ENCODE data around the gene RALGPS1. TPM values are rescaled to one million over a fixed set of nuclear protein-coding genes. Genes with fewer than 3 reads are reported as not detected.

RALGPS1 gene
- total and polyA plus RNA-seq, 4 experiments from 2014 or later: 0.84 to 10.3 (median 5.8) TPM

GRCh38 chr9:126955811-126956210, 41.2 kb downstream of the RALGPS1 start:
- peaks cover 0 to 2% (median 0%) of the 10 kb centered on the region in 8 donors for H3K9me3 Mint-ChIP-seq
- H3K27ac Mint-ChIP-seq: no peak overlapping the region
- Histone ChIP-seq H3K36me3 (ENCODE audit: insufficient read depth, low read length) (no peaks in the 10 kb centered on the region), H3K27me3 (ENCODE audit: insufficient read depth, low read length) (no peaks in the 10 kb centered on the region), H3K4me3 (ENCODE audit: low read length in 2 of 2) (no peak overlapping the region), H3K9me3 (ENCODE audit: control insufficient read depth in 1 of 2, low read length in 2 of 2) (no peaks in the 10 kb centered on the region), H3K4me1 (ENCODE audit: insufficient read depth, low read length) (no peaks in the 10 kb centered on the region), H3K27ac (ENCODE audit: low read depth, low read length) (no peak overlapping the region)
- no peaks in the 10 kb centered on the region for H3K36me3 Mint-ChIP-seq
- intact Hi-C loops (cut with micrococcal nuclease): no loop called here
- no peak overlapping the region for H3K4me3 Mint-ChIP-seq
- no peaks in the 10 kb centered on the region for H3K27me3 Mint-ChIP-seq
- DNase-seq: no peak
- ChIA-PET CTCF (ENCODE audit: partially characterized antibody) (no interaction called here), POLR2A (ENCODE audit: partially characterized antibody) (no interaction called here)
- peaks cover 0 to 4% (median 0%) of the 10 kb centered on the region in 4 donors for H3K4me1 Mint-ChIP-seq

GRCh38 chr9:126956917-126957686, 42.5 kb downstream of the RALGPS1 start:
- no peaks in the 10 kb centered on the region for H3K36me3 Mint-ChIP-seq
- no peak overlapping the region for H3K27ac ChIP-seq (ENCODE audit: low read depth, low read length)
- H3K27ac Mint-ChIP-seq: no peak overlapping the region
- H3K4me1 ChIP-seq (ENCODE audit: insufficient read depth, low read length): no peaks in the 10 kb centered on the region
- intact Hi-C loops (cut with micrococcal nuclease): no loop called here
- no peaks in the 10 kb centered on the region for H3K27me3 ChIP-seq (ENCODE audit: insufficient read depth, low read length)
- no peak overlapping the region for H3K4me3 Mint-ChIP-seq
- H3K9me3 Mint-ChIP-seq: peaks cover 0 to 2% (median 0%) of the 10 kb centered on the region in 8 donors
- H3K27me3 Mint-ChIP-seq: no peaks in the 10 kb centered on the region
- no peak overlapping the region for H3K4me3 ChIP-seq (ENCODE audit: low read length in 2 of 2)
- ChIA-PET POLR2A (ENCODE audit: partially characterized antibody) (no interaction called here), CTCF (ENCODE audit: partially characterized antibody) (interaction anchor here (1.2 kb wide), 1 partner anchor 204 kb away, joined by 3 read pairs; no protein-coding TSS in a partner anchor)
- no peaks in the 10 kb centered on the region for H3K9me3 ChIP-seq (ENCODE audit: control insufficient read depth in 1 of 2, low read length in 2 of 2)
- H3K4me1 Mint-ChIP-seq: peaks cover 0 to 4% (median 0%) of the 10 kb centered on the region in 4 donors
- no peaks in the 10 kb centered on the region for H3K36me3 ChIP-seq (ENCODE audit: insufficient read depth, low read length)
- no peak for DNase-seq

- POLR2A ChIA-PET (ENCODE audit: partially characterized antibody): no interaction called here
- no peak overlapping the region for H3K27ac Mint-ChIP-seq
- peaks cover 0 to 2% (median 0%) of the 10 kb centered on the region in 8 donors for H3K9me3 Mint-ChIP-seq
- peaks cover 0 to 4% (median 0%) of the 10 kb centered on the region in 4 donors for H3K4me1 Mint-ChIP-seq
- H3K27me3 Mint-ChIP-seq: no peaks in the 10 kb centered on the region
- DNase-seq: no peak
- H3K27ac ChIP-seq (ENCODE audit: low read depth, low read length): no peak overlapping the region
- H3K4me3 ChIP-seq (ENCODE audit: low read length in 2 of 2): no peak overlapping the region
- CTCF ChIA-PET (ENCODE audit: partially characterized antibody): interaction anchor here (1.2 kb wide), 1 partner anchor 203 kb away, joined by 3 read pairs; no protein-coding TSS in a partner anchor
- no peaks in the 10 kb centered on the region for H3K4me1 ChIP-seq (ENCODE audit: insufficient read depth, low read length)
- no peaks in the 10 kb centered on the region for H3K9me3 ChIP-seq (ENCODE audit: control insufficient read depth in 1 of 2, low read length in 2 of 2)
- no peaks in the 10 kb centered on the region for H3K36me3 ChIP-seq (ENCODE audit: insufficient read depth, low read length)
- no peaks in the 10 kb centered on the region for H3K36me3 Mint-ChIP-seq
- H3K4me3 Mint-ChIP-seq: no peak overlapping the region
- intact Hi-C loops (cut with micrococcal nuclease): no loop called here
- no peaks in the 10 kb centered on the region for H3K27me3 ChIP-seq (ENCODE audit: insufficient read depth, low read length)
Observed at GRCh38 chr9:126957687-126958053, 43.1 kb downstream of the RALGPS1 start.

- Mint-ChIP-seq H3K27me3 (no peaks in the 10 kb centered on the region), H3K27ac (peak overlapping the region in 1 of 7 donors; percentile 21), H3K4me1 (peaks cover 0 to 4% (median 0%) of the 10 kb centered on the region in 4 donors), H3K9me3 (peaks cover 0 to 2% (median 0%) of the 10 kb centered on the region in 8 donors), H3K4me3 (no peak overlapping the region), H3K36me3 (peaks cover 0 to 4% of the 10 kb centered on the region in 2 donors)
- Histone ChIP-seq H3K4me3 (ENCODE audit: low read length in 2 of 2) (no peak overlapping the region), H3K4me1 (ENCODE audit: insufficient read depth, low read length) (no peaks in the 10 kb centered on the region), H3K27ac (ENCODE audit: low read depth, low read length) (no peak overlapping the region), H3K36me3 (ENCODE audit: insufficient read depth, low read length) (no peaks in the 10 kb centered on the region), H3K9me3 (ENCODE audit: control insufficient read depth in 1 of 2, low read length in 2 of 2) (no peaks in the 10 kb centered on the region), H3K27me3 (ENCODE audit: insufficient read depth, low read length) (no peaks in the 10 kb centered on the region)
- intact Hi-C loops (cut with micrococcal nuclease): no loop called here
- ChIA-PET POLR2A (ENCODE audit: partially characterized antibody) (no interaction called here), CTCF (ENCODE audit: partially characterized antibody) (no interaction called here)
- DNase-seq: no peak
Observed at GRCh38 chr9:126959336-126959735, 44.8 kb downstream of the RALGPS1 start.

- Histone ChIP-seq H3K36me3 (ENCODE audit: insufficient read depth, low read length) (no peaks in the 10 kb centered on the region), H3K27me3 (ENCODE audit: insufficient read depth, low read length) (no peaks in the 10 kb centered on the region), H3K9me3 (ENCODE audit: control insufficient read depth in 1 of 2, low read length in 2 of 2) (no peaks in the 10 kb centered on the region), H3K4me3 (ENCODE audit: low read length in 2 of 2) (no peak overlapping the region), H3K27ac (ENCODE audit: low read depth, low read length) (no peak overlapping the region), H3K4me1 (ENCODE audit: insufficient read depth, low read length) (no peaks in the 10 kb centered on the region)
- no peak overlapping the region for H3K4me3 Mint-ChIP-seq
- no peaks in the 10 kb centered on the region for H3K27me3 Mint-ChIP-seq
- H3K36me3 Mint-ChIP-seq: peaks cover 0 to 4% of the 10 kb centered on the region in 2 donors
- CTCF ChIA-PET (ENCODE audit: partially characterized antibody): no interaction called here
- intact Hi-C loops (cut with micrococcal nuclease): no loop called here
- peaks cover 0 to 2% (median 0%) of the 10 kb centered on the region in 8 donors for H3K9me3 Mint-ChIP-seq
- H3K4me1 Mint-ChIP-seq: peaks cover 0 to 4% (median 0%) of the 10 kb centered on the region in 4 donors
- POLR2A ChIA-PET (ENCODE audit: partially characterized antibody): no interaction called here
- no peak for DNase-seq
- H3K27ac Mint-ChIP-seq: no peak overlapping the region
Observed at GRCh38 chr9:126959917-126960316, 45.3 kb downstream of the RALGPS1 start.

GRCh38 chr9:126962336-126962735, 47.8 kb downstream of the RALGPS1 start:
- no peak overlapping the region for H3K27ac ChIP-seq (ENCODE audit: low read depth, low read length)
- no peaks in the 10 kb centered on the region for H3K9me3 Mint-ChIP-seq
- intact Hi-C loops (cut with micrococcal nuclease): no loop called here
- H3K27me3 ChIP-seq (ENCODE audit: insufficient read depth, low read length): no peaks in the 10 kb centered on the region
- H3K4me3 ChIP-seq (ENCODE audit: low read length in 2 of 2): no peak overlapping the region
- CTCF ChIA-PET (ENCODE audit: partially characterized antibody): interaction anchor here (9.6 kb wide), 1 partner anchor 236 kb away, joined by 96 read pairs; no protein-coding TSS in a partner anchor
- no peak overlapping the region for H3K4me3 Mint-ChIP-seq
- no peak for DNase-seq
- peaks cover 4 to 7% of the 10 kb centered on the region in 2 donors for H3K36me3 Mint-ChIP-seq
- H3K9me3 ChIP-seq (ENCODE audit: control insufficient read depth in 1 of 2, low read length in 2 of 2): no peaks in the 10 kb centered on the region
- POLR2A ChIA-PET (ENCODE audit: partially characterized antibody): no interaction called here
- no peaks in the 10 kb centered on the region for H3K36me3 ChIP-seq (ENCODE audit: insufficient read depth, low read length)
- H3K27me3 Mint-ChIP-seq: no peaks in the 10 kb centered on the region
- peaks cover 6 to 9% (median 6%) of the 10 kb centered on the region in 4 donors for H3K4me1 Mint-ChIP-seq
- H3K27ac Mint-ChIP-seq: no peak overlapping the region
- no peaks in the 10 kb centered on the region for H3K4me1 ChIP-seq (ENCODE audit: insufficient read depth, low read length)

GRCh38 chr9:126965077-126965476, 50.5 kb downstream of the RALGPS1 start:
- Mint-ChIP-seq H3K27me3 (peaks cover 0 to 1% of the 10 kb centered on the region in 2 donors), H3K9me3 (no peaks in the 10 kb centered on the region), H3K36me3 (peaks cover 4 to 7% of the 10 kb centered on the region in 2 donors), H3K4me3 (no peak overlapping the region), H3K4me1 (peaks cover 6 to 9% (median 6%) of the 10 kb centered on the region in 4 donors), H3K27ac (no peak overlapping the region)
- no peaks in the 10 kb centered on the region for H3K9me3 ChIP-seq (ENCODE audit: control insufficient read depth in 1 of 2, low read length in 2 of 2)
- H3K36me3 ChIP-seq (ENCODE audit: insufficient read depth, low read length): no peaks in the 10 kb centered on the region
- H3K4me3 ChIP-seq (ENCODE audit: low read length in 2 of 2): no peak overlapping the region
- no peaks in the 10 kb centered on the region for H3K4me1 ChIP-seq (ENCODE audit: insufficient read depth, low read length)
- intact Hi-C loops (cut with micrococcal nuclease): no loop called here
- DNase-seq: no peak
- no peaks in the 10 kb centered on the region for H3K27me3 ChIP-seq (ENCODE audit: insufficient read depth, low read length)
- ChIA-PET CTCF (ENCODE audit: partially characterized antibody) (interaction anchor here (0.6 to 9.6 kb wide), 11 partner anchors 10 to 1908 kb away, joined by 3 to 96 read pairs (median 5); no protein-coding TSS in a partner anchor), POLR2A (ENCODE audit: partially characterized antibody) (no interaction called here)
- H3K27ac ChIP-seq (ENCODE audit: low read depth, low read length): no peak overlapping the region
